RWPE2 (cell line): ENCODE measurements around the gene ESM1.

Experiments used
- ATAC-seq: fragments of 200-7000 bp; cut with Tn5 transposase; 3 replicates; pipeline ENCODE4 v1.9.1; 2021; ENCODE audit warnings: low read depth
- DNase-seq: peaks from one replicate; pipeline ENCODE4 v3.0.0-alpha.2; 2020; ENCODE audit warnings: low spot score
- H3K27ac ChIP-seq: fragments of 450-650 bp; 2 replicates; pipeline ENCODE4 v1.5.1; 2017; ENCODE audit warnings: mild to moderate bottlenecking; ENCODE audit not compliant: poor library complexity, severe bottlenecking
- H3K27me3 ChIP-seq: fragments of 250-450 bp; sonication (Bioruptor Pico); 2 replicates; pipeline ENCODE4 v1.5.1; 2021; ENCODE audit warnings: mild to moderate bottlenecking, moderate library complexity; ENCODE audit not compliant: insufficient read depth, poor library complexity, severe bottlenecking
- H3K36me3 ChIP-seq: fragments of 250-450 bp; sonication (Bioruptor Pico); 2 replicates; pipeline ENCODE4 v1.5.1; 2020; ENCODE audit warnings: low read depth, mild to moderate bottlenecking, moderate library complexity
- H3K4me1 ChIP-seq: fragments of 250-450 bp; sonication (Bioruptor Pico); 2 replicates; pipeline ENCODE4 v1.5.1; 2021; ENCODE audit warnings: mild to moderate bottlenecking, moderate library complexity; ENCODE audit not compliant: insufficient read depth, poor library complexity, severe bottlenecking
- H3K4me3 ChIP-seq: fragments of 250-450 bp; sonication (Bioruptor Pico); 2 replicates; pipeline ENCODE4 v1.5.1; 2021; ENCODE audit warnings: mild to moderate bottlenecking, moderate library complexity; ENCODE audit not compliant: severe bottlenecking
- H3K9me3 ChIP-seq: fragments of 250-450 bp; sonication (Bioruptor Pico); 2 replicates; pipeline ENCODE4 v1.5.1; 2021; ENCODE audit warnings: mild to moderate bottlenecking, moderate library complexity; ENCODE audit not compliant: severe bottlenecking
- CTCF ChIP-seq: fragments of 450-650 bp; IDR thresholded peaks from one replicate; pipeline ENCODE4 v1.5.1; 2017; ENCODE audit warnings: mild to moderate bottlenecking, moderate library complexity; ENCODE audit not compliant: poor library complexity, severe bottlenecking

Gene ESM1

GRCh38 chr5:54969856-54970828 lies 15.3 kb downstream of the ESM1 start:
- H3K36me3 ChIP-seq: no peaks in the 10 kb centered on the region
- H3K27me3 ChIP-seq: no peaks in the 10 kb centered on the region
- no peaks in the 10 kb centered on the region for H3K9me3 ChIP-seq
- no peaks in the 10 kb centered on the region for H3K4me1 ChIP-seq
- TF ChIP-seq CTCF: peak; percentile 36
- no peak overlapping the region for H3K4me3 ChIP-seq
- no peak overlapping the region for H3K27ac ChIP-seq
- DNase-seq (no peak), ATAC-seq (no peak)

- no peak overlapping the region for H3K4me3 ChIP-seq
- H3K9me3 ChIP-seq: no peaks in the 10 kb centered on the region
- no peaks in the 10 kb centered on the region for H3K4me1 ChIP-seq
- ATAC-seq (no peak), DNase-seq (no peak)
- no peaks in the 10 kb centered on the region for H3K27me3 ChIP-seq
- no peak for TF ChIP-seq CTCF
- H3K27ac ChIP-seq: no peak overlapping the region
- no peaks in the 10 kb centered on the region for H3K36me3 ChIP-seq
Observed at GRCh38 chr5:54969242-54969641, 16.2 kb downstream of the ESM1 start.

- Histone ChIP-seq H3K4me3 (no peak overlapping the region), H3K27ac (no peak overlapping the region), H3K27me3 (no peaks in the 10 kb centered on the region), H3K9me3 (no peaks in the 10 kb centered on the region), H3K4me1 (no peaks in the 10 kb centered on the region), H3K36me3 (no peaks in the 10 kb centered on the region)
- no peak for DNase-seq
- no peak for ATAC-seq
- TF ChIP-seq CTCF: no peak
Observed at GRCh38 chr5:54965806-54966205, 19.6 kb downstream of the ESM1 start.

GRCh38 chr5:54964405-54964804 lies 21.0 kb downstream of the ESM1 start:
- no peak for TF ChIP-seq CTCF
- ATAC-seq (no peak), DNase-seq (no peak)
- Histone ChIP-seq H3K27ac (no peak overlapping the region), H3K36me3 (no peaks in the 10 kb centered on the region), H3K4me3 (no peak overlapping the region), H3K9me3 (no peaks in the 10 kb centered on the region), H3K27me3 (no peaks in the 10 kb centered on the region), H3K4me1 (no peaks in the 10 kb centered on the region)
